PC-3 (cell line): ENCODE measurements around the gene SCNM1. TPM values are rescaled to one million over a fixed set of nuclear protein-coding genes. Genes with fewer than 3 reads are reported as not detected.

Experiments used
- ATAC-seq: fragments of 200-7000 bp; cut with Tn5 transposase; 2 replicates; pipeline ENCODE4 v1.9.1; 2020; ENCODE audit warnings: mild to moderate bottlenecking, moderate library complexity
- BruUV-seq: library from RNA; stranded (reverse); fragments of 400-500 nt; replicated peaks from 2 replicates; lab custom pipeline; 2021; lab: Mats Ljungman, UMichigan
- CTCF ChIA-PET: fragments of 300-600 bp; sonication (Branson Sonifier 250); formaldehyde crosslinking; loops from one replicate; lab custom pipeline; 2022; ENCODE audit warnings: antibody characterized with exemption; lab: Charles Lee
- POLR2A ChIA-PET: fragments of 300-600 bp; sonication (Branson Sonifier 250); formaldehyde crosslinking; loops from one replicate; lab custom pipeline; 2022; ENCODE audit warnings: antibody characterized with exemption; ENCODE audit not compliant: unreplicated experiment; lab: Charles Lee
- DNase-seq: peaks from one replicate; pipeline ENCODE4 v3.0.0-alpha.2; 2015
- H2AFZ ChIP-seq: fragments of 300-600 bp; sonication (generic); 2 replicates; pipeline ENCODE4 v1.6.0; 2016; ENCODE audit warnings: antibody characterized with exemption, low read length
- H3F3A ChIP-seq: fragments of 300-600 bp; sonication (generic); one replicate; pipeline ENCODE4 v1.6.0; 2017; ENCODE audit warnings: antibody characterized with exemption, low read length, control low read depth, mild to moderate bottlenecking; ENCODE audit not compliant: unreplicated experiment
- H3K27ac ChIP-seq: fragments of 300-600 bp; sonication (generic); 2 replicates; pipeline ENCODE4 v1.5.1; 2016; ENCODE audit warnings: mild to moderate bottlenecking, low read length
- H3K27me3 ChIP-seq: fragments of 300-600 bp; sonication (generic); 2 replicates; pipeline ENCODE4 v1.6.1; 2016; ENCODE audit warnings: low read length, mixed read lengths
- H3K36me3 ChIP-seq: fragments of 300-600 bp; sonication (generic); 2 replicates; pipeline ENCODE4 v1.6.1; 2016; ENCODE audit warnings: low read depth, mixed run types, low read length, mixed read lengths
- H3K4me1 ChIP-seq: fragments of 300-600 bp; sonication (generic); 2 replicates; pipeline ENCODE4 v1.5.1; 2016; ENCODE audit warnings: low read length; ENCODE audit not compliant: insufficient read depth
- H3K4me2 ChIP-seq: fragments of 300-600 bp; sonication (generic); 2 replicates; pipeline ENCODE4 v1.6.0; 2016; ENCODE audit warnings: low read length
- H3K4me3 ChIP-seq: fragments of 300-600 bp; sonication (generic); 2 replicates; pipeline ENCODE4 v1.5.1; 2016; ENCODE audit warnings: mild to moderate bottlenecking, low read length, mixed read lengths
- H3K79me2 ChIP-seq: fragments of 300-600 bp; sonication (generic); 2 replicates; pipeline ENCODE4 v1.6.1; 2017; ENCODE audit warnings: low read length, mixed read lengths
- H3K9ac ChIP-seq: fragments of 300-600 bp; sonication (generic); 2 replicates; pipeline ENCODE4 v1.6.0; 2016; ENCODE audit warnings: mild to moderate bottlenecking, low read length
- H3K9me2 ChIP-seq: fragments of 300-600 bp; sonication (generic); replicated peaks from 2 replicates; pipeline ENCODE4 v1.6.1; 2016; ENCODE audit warnings: mixed run types, low read length, mixed read lengths
- H3K9me3 ChIP-seq: fragments of 300-600 bp; sonication (generic); 2 replicates; pipeline ENCODE4 v1.6.1; 2016; ENCODE audit warnings: low read length, mixed read lengths
- H4K20me1 ChIP-seq: fragments of 300-600 bp; sonication (generic); 2 replicates; pipeline ENCODE4 v1.6.1; 2016; ENCODE audit warnings: low read length, mixed read lengths
- CTCF ChIP-seq: fragments of 300-600 bp; sonication (generic); conservative IDR thresholded peaks from 2 replicates; pipeline ENCODE4 v1.5.1; 2017; ENCODE audit warnings: antibody characterized with exemption, low read depth, mild to moderate bottlenecking, low read length
- EZH2 ChIP-seq: fragments of 300-600 bp; sonication (generic); IDR thresholded peaks from one replicate; pipeline ENCODE4 v1.6.1; 2017; ENCODE audit warnings: antibody characterized with exemption, mild to moderate bottlenecking, low read length; ENCODE audit not compliant: unreplicated experiment
- EZH2phosphoT487 ChIP-seq: fragments of 300-600 bp; sonication (generic); IDR thresholded peaks from 2 replicates; pipeline ENCODE4 v1.6.1; 2018; ENCODE audit warnings: mild to moderate bottlenecking, antibody characterized with exemption, low read length, borderline replicate concordance
- intact Hi-C: fragments of 100-400 bp; cut with micrococcal nuclease; formaldehyde crosslinking; loops from 2 replicates; pipeline ENCODE4 v1.9.0; 2023
- total RNA-seq: library from RNA; depleted of rRNA; stranded (reverse); fragments of >200 nt; gene quantifications from 2 replicates; pipeline ENCODE4 v1.2.3, GENCODE V29; 2014

Gene SCNM1
- total RNA-seq, 1 experiment from 2014 or later, result 80.3 TPM

DNA sequence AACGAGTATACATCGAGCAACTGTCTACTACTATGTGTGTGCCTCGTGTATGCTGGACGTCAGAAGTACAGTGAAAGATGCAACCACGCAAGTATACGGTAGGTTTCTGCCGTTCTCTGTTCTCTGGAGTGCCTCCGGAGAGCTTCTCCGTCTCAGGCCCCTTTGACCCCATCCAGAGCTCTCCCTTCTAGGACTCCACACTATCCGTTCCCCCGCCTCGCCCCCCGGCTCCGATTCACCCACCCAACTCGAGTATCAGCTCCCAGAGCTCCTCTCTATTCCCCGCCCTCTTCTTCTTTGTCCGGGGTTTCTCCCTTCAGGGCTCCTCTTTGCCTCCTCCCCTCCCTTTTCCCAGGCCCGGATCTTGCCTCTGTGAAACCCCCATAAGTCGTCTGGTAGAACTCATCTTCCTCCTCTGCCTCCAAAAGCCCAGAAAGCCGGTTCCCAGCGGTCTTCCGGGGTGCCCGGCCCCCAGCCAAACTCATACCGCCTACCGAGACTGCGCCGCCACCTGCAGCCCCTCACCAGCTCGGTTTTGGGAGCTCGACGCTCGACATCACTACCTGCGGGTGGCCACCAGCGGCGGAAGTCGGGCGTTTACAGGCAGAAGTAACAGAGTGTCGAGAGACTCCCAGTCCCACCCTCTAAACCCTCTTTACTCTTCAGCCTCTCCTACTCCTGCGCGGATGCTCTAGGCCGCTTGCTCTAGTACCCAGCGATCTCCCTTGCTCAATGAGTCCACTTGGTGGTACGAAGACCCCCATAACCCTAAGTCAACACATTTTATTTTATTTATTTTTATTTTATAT lies 23.9 kb downstream of the SCNM1 start, which contains the start of gene VPS72:
TSS of gene VPS72 (minus strand) at position 561 of the 809 bp plus-strand sequence. CDS start at position 485, 76 bp downstream.
- peak within 1 kb of the TSS; percentile 88 for H3K9ac ChIP-seq
- peaks cover 11% of the 10 kb centered on the region for H3K36me3 ChIP-seq
- H3K4me2 ChIP-seq, result peak within 1 kb of the TSS; percentile 97
- POLR2A ChIA-PET, result interaction anchor here (0.5 to 1.2 kb wide), 13 partner anchors 9 to 799 kb away, joined by 3 to 10 read pairs (median 4); partner anchors contain the start of genes LYSMD1, PSMD4 and SCNM1
- H3K4me3 ChIP-seq, result peak within 1 kb of the TSS; percentile 89
- H3K4me1 ChIP-seq, result peaks cover 28% of the 10 kb centered on the region
- peak within 1 kb of the TSS; percentile 65 for H3K27ac ChIP-seq
- H3K27me3 ChIP-seq, result no peaks in the 10 kb centered on the region
- H3K9me3 ChIP-seq, result no peaks in the 10 kb centered on the region
- peaks cover 50% of the 10 kb centered on the region for H3K79me2 ChIP-seq
- CTCF ChIA-PET, result interaction anchor here (0.5 to 0.6 kb wide), 2 partner anchors 81 to 647 kb away, joined by 3 to 7 read pairs; no protein-coding TSS in a partner anchor
- BruUV-seq, result no TSS peak
- peaks cover 8% of the 10 kb centered on the region for H3F3A ChIP-seq
- DNase-seq (peak; percentile 90), ATAC-seq (peak; percentile 89)
- H4K20me1 ChIP-seq, result no peaks in the 10 kb centered on the region
- TF ChIP-seq CTCF (no peak), EZH2 (no peak), EZH2phosphoT487 (no peak)
- H2AFZ ChIP-seq, result peak within 1 kb of the TSS; percentile 82
- intact Hi-C loops, result loop anchor here (10.0 kb wide), 1 partner anchor 355 kb away; the partner anchor contains the start of gene TUFT1
- no peaks in the 10 kb centered on the region for H3K9me2 ChIP-seq

DNA sequence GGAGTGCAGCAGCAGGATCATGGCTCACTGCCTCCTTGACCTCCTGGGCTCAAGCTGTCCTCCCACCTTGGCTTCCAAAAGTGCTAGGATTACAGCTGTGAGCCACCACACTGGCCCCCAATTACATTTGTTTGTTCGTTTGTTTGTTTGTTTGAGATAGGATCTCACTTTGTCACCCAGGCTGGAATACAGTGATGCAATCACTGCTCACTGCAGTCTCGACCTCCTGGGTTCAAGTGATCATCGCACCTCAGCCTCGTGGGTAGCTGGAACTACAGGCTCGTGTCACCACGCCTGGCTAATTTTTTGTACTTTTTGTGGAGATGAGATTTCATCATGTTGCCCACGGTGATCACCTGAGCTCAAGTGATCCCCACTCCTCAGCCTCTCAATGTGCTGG lies 26.1 kb downstream of the SCNM1 start:
- H3K9me2 ChIP-seq, result no peaks in the 10 kb centered on the region
- peaks cover 11% of the 10 kb centered on the region for H3F3A ChIP-seq
- CTCF ChIA-PET, result no interaction called here
- H3K9me3 ChIP-seq, result no peaks in the 10 kb centered on the region
- DNase-seq, result no peak
- no peak for ATAC-seq
- POLR2A ChIA-PET, result no interaction called here
- peaks cover 43% of the 10 kb centered on the region for H3K79me2 ChIP-seq
- no peaks in the 10 kb centered on the region for H3K36me3 ChIP-seq
- no peaks in the 10 kb centered on the region for H3K27me3 ChIP-seq
- peaks cover 30% of the 10 kb centered on the region for H3K4me1 ChIP-seq
- no TSS peak for BruUV-seq
- intact Hi-C loops, result loop anchor here (10.0 kb wide), 1 partner anchor 353 kb away; the partner anchor contains the start of gene TUFT1
- no peak overlapping the region for H2AFZ ChIP-seq
- no peak overlapping the region for H3K4me2 ChIP-seq
- no peak for TF ChIP-seq CTCF
- TF ChIP-seq EZH2phosphoT487, result no peak
- TF ChIP-seq EZH2, result no peak
- no peak overlapping the region for H3K27ac ChIP-seq
- no peak overlapping the region for H3K9ac ChIP-seq
- H3K4me3 ChIP-seq, result no peak overlapping the region
- no peaks in the 10 kb centered on the region for H4K20me1 ChIP-seq

DNA sequence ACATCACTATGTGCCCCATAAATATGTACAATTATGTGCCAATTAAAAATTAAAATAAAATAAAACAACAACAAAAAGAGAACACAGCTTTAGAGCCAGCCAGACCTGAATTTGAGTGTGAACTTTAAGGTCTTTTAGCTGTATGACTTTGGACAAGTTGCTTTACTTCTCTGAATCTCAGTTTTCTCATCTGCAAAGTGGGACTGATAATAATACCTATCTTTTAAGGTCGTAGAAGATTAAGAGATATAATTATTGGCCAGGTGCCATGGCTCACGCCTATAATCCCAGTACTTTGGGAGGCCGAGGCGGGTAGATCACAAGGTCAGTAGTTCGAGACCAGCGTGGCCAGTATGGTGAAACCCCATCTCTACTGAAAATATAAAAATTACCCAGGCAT lies 27.4 kb downstream of the SCNM1 start:
- peaks cover 40% of the 10 kb centered on the region for H3K4me1 ChIP-seq
- intact Hi-C loops, result loop anchor here (10.0 kb wide), 1 partner anchor 351 kb away; the partner anchor contains the start of gene TUFT1
- peaks cover 33% of the 10 kb centered on the region for H3K79me2 ChIP-seq
- POLR2A ChIA-PET, result interaction anchor here (0.6 kb wide), 2 partner anchors 36 to 186 kb away, joined by 4 to 5 read pairs; no protein-coding TSS in a partner anchor
- H3F3A ChIP-seq, result peaks cover 11% of the 10 kb centered on the region
- DNase-seq (no peak), ATAC-seq (no peak)
- no peak overlapping the region for H3K9ac ChIP-seq
- CTCF ChIA-PET, result no interaction called here
- no peaks in the 10 kb centered on the region for H3K27me3 ChIP-seq
- no peaks in the 10 kb centered on the region for H3K9me3 ChIP-seq
- H3K36me3 ChIP-seq, result no peaks in the 10 kb centered on the region
- TF ChIP-seq EZH2phosphoT487 (no peak), CTCF (no peak), EZH2 (no peak)
- H3K4me2 ChIP-seq, result no peak overlapping the region
- no TSS peak for BruUV-seq
- no peaks in the 10 kb centered on the region for H4K20me1 ChIP-seq
- no peak overlapping the region for H3K4me3 ChIP-seq
- no peak overlapping the region for H2AFZ ChIP-seq
- no peaks in the 10 kb centered on the region for H3K9me2 ChIP-seq
- H3K27ac ChIP-seq, result no peak overlapping the region
